ENCODE results near the gene C1orf232.
A peak's percentile ranks its signal among the peaks of the same experiment; 100 is the strongest.

The C1orf232 gene

GRCh38 chr1:26180010-26180506, 11.3 kb upstream of the C1orf232 start:
- TF ChIP-seq CTCF (IDR thresholded peaks at IDR 0.05; ENCODE audit: insufficient read depth, missing control alignments), result no peak
- no peak for FAIRE-seq
- DNase-seq (ENCODE audit: insufficient read length, low spot score), result no peak

- DNase-seq (ENCODE audit: insufficient read length, low spot score) (no peak), FAIRE-seq (no peak)
- TF ChIP-seq CTCF (IDR thresholded peaks at IDR 0.05; ENCODE audit: insufficient read depth, missing control alignments), result no peak
Measured at GRCh38 chr1:26177182-26177684, 8.5 kb upstream of the C1orf232 start, which contains the start of gene CNKSR1. Gene CNKSR1, plus strand, starts transcription at chr1:26177491. Its CDS starts 57 bp downstream, at chr1:26177548.

DNA sequence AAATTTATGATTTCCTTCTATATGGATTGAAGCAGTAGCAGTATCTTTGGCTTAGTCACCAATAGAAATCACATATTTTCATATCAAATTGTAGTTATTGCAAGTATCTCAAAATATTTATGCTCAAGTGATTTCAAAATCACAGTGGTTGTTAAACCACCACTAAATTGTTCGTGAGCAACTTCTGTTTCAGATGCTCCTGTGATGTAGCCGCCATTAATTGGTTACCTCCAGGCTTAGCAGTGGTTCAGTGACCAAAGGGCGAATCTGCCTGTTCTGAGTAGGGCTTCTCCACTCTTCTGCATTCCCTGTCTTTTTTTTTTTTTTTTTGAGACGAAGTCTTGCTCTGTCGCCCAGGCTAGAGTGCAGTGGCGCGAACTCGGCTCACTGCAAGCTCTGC, 6.6 kb upstream of the C1orf232 start:
- FAIRE-seq (no peak), DNase-seq (ENCODE audit: insufficient read length, low spot score) (no peak)
- TF ChIP-seq CTCF (IDR thresholded peaks at IDR 0.05; ENCODE audit: insufficient read depth, missing control alignments), result no peak

DNA sequence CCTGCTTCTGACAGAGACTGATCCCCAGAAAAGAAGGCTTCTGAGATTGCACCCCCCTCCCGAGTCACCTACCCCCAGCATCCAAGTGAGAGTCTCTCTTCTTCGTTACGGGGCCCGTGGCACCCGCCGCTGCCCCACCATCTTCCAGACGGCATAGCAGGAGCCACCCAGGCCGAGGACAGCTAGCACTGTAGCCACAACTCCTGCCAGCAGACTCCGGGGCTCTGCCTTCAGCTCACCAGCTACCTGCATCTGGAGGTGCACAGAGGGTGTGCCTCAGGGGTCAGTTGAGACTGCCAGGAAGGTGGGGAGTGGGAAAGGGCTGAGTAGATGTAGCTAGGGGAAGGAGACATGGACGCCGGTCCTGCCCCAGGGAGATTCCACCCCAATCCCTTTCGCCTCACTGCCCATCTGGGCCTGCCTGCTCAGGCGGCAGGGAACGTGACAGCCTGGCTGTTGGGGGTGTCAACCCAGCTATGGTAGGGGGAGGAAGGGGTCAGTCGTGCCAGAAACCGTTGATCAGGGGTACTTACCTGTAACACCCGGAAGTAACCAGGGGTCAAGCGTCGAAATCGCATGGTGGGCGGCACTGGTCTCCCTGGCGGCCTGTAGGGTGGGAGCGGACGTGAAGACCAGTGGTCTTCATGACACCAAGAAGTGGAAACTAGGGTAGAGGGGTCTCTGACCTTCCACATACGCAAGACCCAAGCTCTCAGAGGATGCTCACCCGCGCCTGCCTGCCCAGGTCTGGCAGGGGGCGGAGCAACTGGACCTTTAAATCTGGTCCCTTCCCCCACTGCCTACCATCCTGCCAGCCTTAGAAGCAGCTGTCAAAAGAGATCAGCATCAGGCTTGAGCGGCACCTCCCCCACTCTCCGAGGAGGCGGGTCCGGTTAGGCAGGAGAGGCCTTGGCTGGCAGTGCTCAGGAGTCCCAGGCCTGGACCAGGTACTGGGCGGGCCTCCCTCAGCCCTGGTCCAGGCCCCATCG, 2.6 kb upstream of the C1orf232 start, which contains the start of gene ZNF593OS:
TSS of gene ZNF593OS (minus strand) at position 749 of the 989 bp plus-strand sequence. CDS start at position 578, 171 bp downstream.
- DNase-seq (ENCODE audit: insufficient read length, low spot score) (no peak), FAIRE-seq (no peak)
- no peak for TF ChIP-seq CTCF (IDR thresholded peaks at IDR 0.05; ENCODE audit: insufficient read depth, missing control alignments)

DNA sequence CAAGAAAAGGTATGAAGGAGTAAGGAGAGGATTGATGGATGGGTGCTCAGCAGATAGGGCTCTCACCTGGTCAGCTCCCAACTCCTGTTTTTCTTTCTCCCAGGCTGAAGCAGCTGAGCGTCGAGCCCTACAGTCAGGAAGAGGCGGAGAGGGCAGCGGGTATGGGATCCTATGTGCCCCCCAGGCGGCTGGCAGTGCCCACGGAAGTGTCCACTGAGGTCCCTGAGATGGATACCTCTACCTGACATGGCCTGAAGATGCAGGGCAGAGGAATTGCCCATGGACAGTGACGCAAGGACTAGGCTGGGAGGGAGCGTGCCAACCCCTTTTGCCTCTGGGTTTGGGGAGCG, 1.7 kb upstream of the C1orf232 start:
- DNase-seq (ENCODE audit: insufficient read length, low spot score) (no peak), FAIRE-seq (no peak)
- TF ChIP-seq CTCF (IDR thresholded peaks at IDR 0.05; ENCODE audit: insufficient read depth, missing control alignments), result no peak

DNA sequence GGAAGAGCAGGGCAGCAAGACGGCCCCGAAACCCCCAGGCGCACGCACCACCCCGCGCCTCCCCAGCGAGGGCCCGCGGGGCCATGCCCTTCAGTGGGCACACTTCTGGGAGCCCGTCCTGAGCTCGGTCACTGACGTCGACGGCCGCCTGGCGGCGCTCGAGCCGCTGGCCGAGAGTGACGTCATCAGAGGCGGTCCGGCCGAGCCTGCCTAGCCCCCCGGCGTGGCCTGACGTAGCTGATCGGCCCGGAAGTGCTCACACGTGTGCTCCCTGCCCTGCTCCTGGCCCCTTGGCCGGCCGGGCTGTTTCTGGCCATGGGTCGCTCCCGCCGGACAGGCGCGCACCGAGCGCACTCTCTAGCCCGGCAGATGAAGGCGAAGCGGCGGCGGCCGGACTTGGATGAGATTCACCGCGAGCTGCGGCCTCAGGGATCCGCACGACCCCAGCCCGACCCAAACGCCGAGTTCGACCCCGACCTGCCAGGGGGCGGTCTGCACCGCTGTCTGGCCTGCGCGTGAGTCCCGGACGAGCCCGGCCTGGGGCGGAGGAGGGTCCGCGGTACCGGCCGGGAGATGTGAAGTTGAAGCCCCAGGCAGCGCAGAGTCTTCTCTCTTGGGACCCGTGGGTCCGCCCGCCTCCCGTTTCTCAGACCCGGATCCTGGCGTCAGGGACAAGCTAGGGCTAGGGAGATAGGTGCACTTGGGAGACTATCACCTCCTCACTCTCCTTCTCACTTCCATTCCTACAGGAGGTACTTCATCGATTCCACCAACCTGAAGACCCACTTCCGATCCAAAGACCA, 1.1 kb upstream of the C1orf232 start, which contains the start of gene ZNF593:
TSS of gene ZNF593 (plus strand) at position 240 of the 803 bp plus-strand sequence. CDS start at position 316, 76 bp downstream.
- FAIRE-seq (no peak), DNase-seq (ENCODE audit: insufficient read length, low spot score) (peak; percentile 83)
- peak; percentile 77 for TF ChIP-seq CTCF (IDR thresholded peaks at IDR 0.05; ENCODE audit: insufficient read depth, missing control alignments)
